OCI-LY3 (cell line): Measurements from ENCODE around the gene TCF23.

ENCODE experiments used
- H2AFZ ChIP-seq: fragments of 200-600, 300-600 bp; shearing (Covaris generic); 2 replicates; pipeline ENCODE4 v1.6.0; 2014; ENCODE audit warnings: antibody characterized with exemption, low read depth, low read length
- H3K27ac ChIP-seq: fragments of 200-600, 300-600 bp; sonication (generic); 2 replicates; pipeline ENCODE4 v1.5.1; 2014; ENCODE audit warnings: mild to moderate bottlenecking, low read length, moderate library complexity, mixed read lengths
- H3K27me3 ChIP-seq: fragments of 200-600, 300-600 bp; sonication (generic); 2 replicates; pipeline ENCODE4 v1.6.1; 2014; ENCODE audit warnings: low read depth, low read length, mixed read lengths
- H3K36me3 ChIP-seq: fragments of 200-600, 300-600 bp; sonication (generic); replicated peaks from 2 replicates; pipeline ENCODE3; 2014; ENCODE audit warnings: low read depth, low read length, mixed read lengths
- H3K4me1 ChIP-seq: fragments of 300-600, 200-600 bp; sonication (generic); 2 replicates; pipeline ENCODE4 v1.6.1; 2014; ENCODE audit warnings: low read length, mixed read lengths
- H3K4me2 ChIP-seq: fragments of 200-600, 300-600 bp; sonication (generic); 2 replicates; pipeline ENCODE4 v1.6.1; 2014; ENCODE audit warnings: low read length, mixed read lengths
- H3K4me3 ChIP-seq: fragments of 300-600, 200-600 bp; sonication (generic); 2 replicates; pipeline ENCODE4 v1.5.1; 2014; ENCODE audit warnings: antibody characterized with exemption, mild to moderate bottlenecking, low read length, moderate library complexity
- H3K79me2 ChIP-seq: fragments of 300-600, 200-600 bp; shearing (Covaris generic); 2 replicates; pipeline ENCODE4 v1.6.1; 2014; ENCODE audit warnings: mild to moderate bottlenecking, low read length, mixed read lengths
- H3K9ac ChIP-seq: fragments of 300-600, 200-600 bp; shearing (Covaris generic); 2 replicates; pipeline ENCODE4 v1.6.0; 2014; ENCODE audit warnings: mild to moderate bottlenecking, low read length, moderate library complexity
- H3K9me3 ChIP-seq: fragments of 200-600, 300-600 bp; shearing (Covaris generic); 2 replicates; pipeline ENCODE4 v1.6.1; 2014; ENCODE audit warnings: low read length, mixed read lengths; ENCODE audit not compliant: insufficient read depth
- H4K20me1 ChIP-seq: fragments of 200-600, 300-600 bp; sonication (generic); 2 replicates; pipeline ENCODE4 v1.6.1; 2016; ENCODE audit warnings: low read length, mixed read lengths; ENCODE audit not compliant: insufficient read depth
- EZH2phosphoT487 ChIP-seq: fragments of 200-600 bp; shearing (Covaris generic); IDR thresholded peaks from 2 replicates; pipeline ENCODE4 v1.6.1; 2018; ENCODE audit warnings: antibody characterized with exemption, mixed run types, low read depth
- TF ChIP-seq, protein P1 (sequence below): fragments of 200-600, 300-600 bp; sonication (generic); IDR thresholded peaks from 2 replicates; pipeline ENCODE4 v1.5.1; 2014; ENCODE audit warnings: antibody characterized with exemption, low read length, low read depth

Gene TCF23

DNA sequence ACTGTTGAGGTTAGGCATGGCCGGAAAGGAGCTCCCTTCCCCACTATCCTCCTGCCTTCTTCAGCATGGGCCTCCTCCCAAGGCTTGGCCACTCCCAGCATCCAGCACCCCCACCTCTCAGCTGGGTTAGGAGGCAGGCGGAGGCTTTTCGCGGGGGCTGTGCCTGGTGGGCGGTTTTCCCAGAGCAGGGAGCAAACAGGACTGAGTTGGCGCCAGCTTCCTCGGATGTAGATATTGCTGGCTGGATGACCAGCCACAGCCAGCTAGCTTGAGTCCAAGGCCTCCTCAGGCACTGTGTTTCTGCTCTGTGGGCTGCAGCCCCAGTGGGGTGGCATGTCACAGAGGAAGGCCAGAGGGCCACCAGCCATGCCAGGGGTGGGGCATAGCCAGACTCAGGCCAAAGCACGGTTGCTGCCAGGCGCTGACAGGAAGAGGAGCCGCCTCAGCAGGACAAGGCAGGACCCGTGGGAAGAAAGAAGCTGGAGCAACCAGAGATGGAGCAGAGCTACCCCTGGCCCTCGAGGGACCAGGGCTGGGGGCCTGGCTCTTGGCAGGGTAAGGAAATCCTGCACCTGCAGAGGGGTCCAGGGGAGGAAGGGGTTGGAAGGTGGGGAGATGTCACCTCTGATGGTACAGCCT, at the start of gene TCF23:
Gene TCF23 (plus strand): TSS at position 204 of the 639 bp plus-strand sequence. CDS start 130 bp downstream, at position 334.
- peaks cover 17% of the 10 kb centered on the region for H3K4me1 ChIP-seq
- no peaks in the 10 kb centered on the region for H3K9me3 ChIP-seq
- H2AFZ ChIP-seq = no peak within 1 kb of the TSS
- no peak within 1 kb of the TSS for H3K4me3 ChIP-seq
- no peak within 1 kb of the TSS for H3K27ac ChIP-seq
- no peaks in the 10 kb centered on the region for H3K36me3 ChIP-seq
- no peak for TF ChIP-seq EZH2phosphoT487
- H3K4me2 ChIP-seq = no peak within 1 kb of the TSS
- no peaks in the 10 kb centered on the region for H3K27me3 ChIP-seq
- no peaks in the 10 kb centered on the region for H3K79me2 ChIP-seq
- H4K20me1 ChIP-seq = no peaks in the 10 kb centered on the region
- H3K9ac ChIP-seq = no peak within 1 kb of the TSS

DNA sequence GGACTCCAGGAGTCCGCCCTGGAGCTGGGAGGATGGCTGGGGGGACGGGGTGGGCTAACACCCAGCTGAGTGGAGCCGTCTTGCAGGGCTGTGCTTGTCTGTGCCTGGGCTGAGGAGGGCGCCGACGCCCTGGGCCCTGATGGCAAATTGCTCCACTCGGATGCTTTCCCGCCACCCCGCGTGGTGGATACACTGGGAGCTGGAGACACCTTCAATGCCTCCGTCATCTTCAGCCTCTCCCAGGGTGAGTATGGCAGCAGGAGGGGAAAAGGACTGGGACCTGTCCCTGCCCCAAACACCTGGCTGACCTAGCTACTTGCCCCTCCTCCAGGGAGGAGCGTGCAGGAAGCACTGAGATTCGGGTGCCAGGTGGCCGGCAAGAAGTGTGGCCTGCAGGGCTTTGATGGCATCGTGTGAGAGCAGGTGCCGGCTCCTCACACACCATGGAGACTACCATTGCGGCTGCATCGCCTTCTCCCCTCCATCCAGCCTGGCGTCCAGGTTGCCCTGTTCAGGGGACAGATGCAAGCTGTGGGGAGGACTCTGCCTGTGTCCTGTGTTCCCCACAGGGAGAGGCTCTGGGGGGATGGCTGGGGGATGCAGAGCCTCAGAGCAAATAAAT, 49.4 kb upstream of the TCF23 start:
- H2AFZ ChIP-seq = no peak overlapping the region
- no peak overlapping the region for H3K4me2 ChIP-seq
- H3K4me1 ChIP-seq = peaks cover 8% of the 10 kb centered on the region; the same call in 1 of the 2 replicates
- H3K27me3 ChIP-seq = no peaks in the 10 kb centered on the region
- TF ChIP-seq EZH2phosphoT487 = no peak
- TF ChIP-seq, protein P1, sequence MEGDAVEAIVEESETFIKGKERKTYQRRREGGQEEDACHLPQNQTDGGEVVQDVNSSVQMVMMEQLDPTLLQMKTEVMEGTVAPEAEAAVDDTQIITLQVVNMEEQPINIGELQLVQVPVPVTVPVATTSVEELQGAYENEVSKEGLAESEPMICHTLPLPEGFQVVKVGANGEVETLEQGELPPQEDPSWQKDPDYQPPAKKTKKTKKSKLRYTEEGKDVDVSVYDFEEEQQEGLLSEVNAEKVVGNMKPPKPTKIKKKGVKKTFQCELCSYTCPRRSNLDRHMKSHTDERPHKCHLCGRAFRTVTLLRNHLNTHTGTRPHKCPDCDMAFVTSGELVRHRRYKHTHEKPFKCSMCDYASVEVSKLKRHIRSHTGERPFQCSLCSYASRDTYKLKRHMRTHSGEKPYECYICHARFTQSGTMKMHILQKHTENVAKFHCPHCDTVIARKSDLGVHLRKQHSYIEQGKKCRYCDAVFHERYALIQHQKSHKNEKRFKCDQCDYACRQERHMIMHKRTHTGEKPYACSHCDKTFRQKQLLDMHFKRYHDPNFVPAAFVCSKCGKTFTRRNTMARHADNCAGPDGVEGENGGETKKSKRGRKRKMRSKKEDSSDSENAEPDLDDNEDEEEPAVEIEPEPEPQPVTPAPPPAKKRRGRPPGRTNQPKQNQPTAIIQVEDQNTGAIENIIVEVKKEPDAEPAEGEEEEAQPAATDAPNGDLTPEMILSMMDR = no peak
- no peaks in the 10 kb centered on the region for H3K36me3 ChIP-seq
- H3K79me2 ChIP-seq = no peaks in the 10 kb centered on the region
- H3K9ac ChIP-seq = no peak overlapping the region
- H3K9me3 ChIP-seq = no peaks in the 10 kb centered on the region
- no peak overlapping the region for H3K27ac ChIP-seq
- H4K20me1 ChIP-seq = no peaks in the 10 kb centered on the region
- H3K4me3 ChIP-seq = no peak overlapping the region

DNA sequence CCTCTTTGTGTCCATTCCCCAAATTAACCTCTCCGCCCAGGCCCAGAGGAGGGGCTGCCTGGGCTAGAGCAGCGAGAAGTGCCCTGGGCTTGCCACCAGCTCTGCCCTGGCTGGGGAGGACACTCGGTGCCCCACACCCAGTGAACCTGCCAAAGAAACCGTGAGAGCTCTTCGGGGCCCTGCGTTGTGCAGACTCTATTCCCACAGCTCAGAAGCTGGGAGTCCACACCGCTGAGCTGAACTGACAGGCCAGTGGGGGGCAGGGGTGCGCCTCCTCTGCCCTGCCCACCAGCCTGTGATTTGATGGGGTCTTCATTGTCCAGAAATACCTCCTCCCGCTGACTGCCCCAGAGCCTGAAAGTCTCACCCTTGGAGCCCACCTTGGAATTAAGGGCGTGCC, 48.8 kb upstream of the TCF23 start:
- H3K27me3 ChIP-seq = no peaks in the 10 kb centered on the region
- H3K4me2 ChIP-seq = no peak overlapping the region
- TF ChIP-seq, protein P1 = no peak
- no peak for TF ChIP-seq EZH2phosphoT487
- no peak overlapping the region for H2AFZ ChIP-seq
- no peak overlapping the region for H3K4me3 ChIP-seq
- H3K9me3 ChIP-seq = no peaks in the 10 kb centered on the region
- no peaks in the 10 kb centered on the region for H3K36me3 ChIP-seq
- no peaks in the 10 kb centered on the region for H4K20me1 ChIP-seq
- no peak overlapping the region for H3K27ac ChIP-seq
- no peaks in the 10 kb centered on the region for H3K79me2 ChIP-seq
- H3K4me1 ChIP-seq = peaks cover 8% of the 10 kb centered on the region; the same call in 1 of the 2 replicates
- no peak overlapping the region for H3K9ac ChIP-seq

DNA sequence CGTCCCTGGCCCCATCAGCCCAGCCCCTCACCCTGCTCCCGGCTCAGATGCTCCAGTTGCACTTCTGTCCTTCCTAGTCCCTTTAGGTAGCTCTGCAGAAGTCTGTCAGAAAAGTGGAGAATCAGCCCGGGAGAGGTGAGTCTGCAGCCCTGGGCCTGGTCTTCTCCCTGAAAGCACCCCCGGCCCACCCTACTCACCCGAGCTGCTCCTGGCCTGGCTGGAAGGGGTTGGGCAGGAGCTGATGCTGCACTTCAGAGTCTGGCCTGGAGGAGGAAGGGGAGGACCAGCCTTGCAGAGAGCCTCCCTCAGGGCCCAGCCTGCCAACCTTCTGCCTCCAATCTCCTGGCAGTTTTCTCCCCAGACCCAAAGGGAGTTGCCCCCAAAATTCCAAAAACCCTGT, 46.5 kb upstream of the TCF23 start:
- no peaks in the 10 kb centered on the region for H3K36me3 ChIP-seq
- no peak for TF ChIP-seq EZH2phosphoT487
- TF ChIP-seq, protein P1 = no peak
- H3K4me3 ChIP-seq = no peak overlapping the region
- no peaks in the 10 kb centered on the region for H3K4me1 ChIP-seq
- H4K20me1 ChIP-seq = no peaks in the 10 kb centered on the region
- no peak overlapping the region for H3K9ac ChIP-seq
- H3K27me3 ChIP-seq = no peaks in the 10 kb centered on the region
- no peaks in the 10 kb centered on the region for H3K9me3 ChIP-seq
- no peak overlapping the region for H3K27ac ChIP-seq
- no peaks in the 10 kb centered on the region for H3K79me2 ChIP-seq
- no peak overlapping the region for H2AFZ ChIP-seq
- H3K4me2 ChIP-seq = no peak overlapping the region
